GM12865 (cell line): Measurements from ENCODE around the gene UTP18.
"Not testable (repeated sequence)": the region's sequence is repeated elsewhere in the genome, so short reads cannot be mapped to it uniquely, and the experiment has no call there.

Source experiments
- DNase-seq: peaks from one replicate; pipeline ENCODE4 v3.0.0; 2010; ENCODE audit warnings: low read depth
- H3K4me3 ChIP-seq: 2 replicates; pipeline ENCODE4 v1.5.1; 2011; ENCODE audit warnings: mild to moderate bottlenecking, low read depth, low read length, control low read depth
- TF ChIP-seq, protein P1 (sequence below): IDR thresholded peaks from 2 replicates; pipeline ENCODE4 v1.5.1; 2011; ENCODE audit warnings: low read length, control low read depth, low read depth, inconsistent platforms; ENCODE audit not compliant: insufficient read depth; ENCODE audit errors: missing control alignments

UTP18 gene

DNA sequence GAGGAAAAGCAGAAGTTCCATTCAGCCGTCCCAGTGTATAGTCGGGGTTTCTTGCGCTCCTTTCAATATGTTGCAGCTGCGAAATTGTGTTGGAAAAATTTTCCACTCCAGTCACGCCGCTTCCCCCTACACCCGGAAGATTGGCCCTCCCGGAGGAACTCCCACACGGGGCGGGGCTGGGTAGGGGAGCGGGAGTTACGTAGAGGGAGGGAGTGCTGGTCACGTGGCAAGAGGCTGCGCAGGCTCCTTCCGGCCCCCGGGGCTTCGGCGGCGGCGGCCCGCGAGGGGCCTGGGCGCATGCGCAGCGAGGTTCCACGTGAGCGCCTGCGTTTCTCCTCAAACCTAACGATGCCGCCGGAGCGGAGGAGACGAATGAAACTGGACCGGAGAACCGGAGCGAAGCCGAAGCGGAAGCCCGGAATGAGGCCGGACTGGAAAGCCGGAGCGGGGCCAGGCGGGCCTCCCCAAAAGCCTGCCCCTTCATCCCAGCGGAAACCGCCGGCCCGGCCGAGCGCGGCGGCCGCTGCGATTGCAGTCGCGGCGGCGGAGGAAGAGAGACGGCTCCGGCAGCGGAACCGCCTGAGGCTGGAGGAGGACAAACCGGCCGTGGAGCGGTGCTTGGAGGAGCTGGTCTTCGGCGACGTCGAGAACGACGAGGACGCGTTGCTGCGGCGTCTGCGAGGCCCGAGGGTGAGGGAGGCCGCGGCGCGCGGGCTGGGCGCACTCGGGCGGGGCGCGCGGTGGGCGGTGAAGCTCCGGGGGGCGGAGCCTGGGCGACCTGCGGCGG, at the start of gene UTP18:
UTP18 (plus strand) TSS at position 310 of the 787 bp plus-strand sequence; CDS start at position 349, 39 bp downstream.
- peak; percentile 98 for DNase-seq
- H3K4me3 ChIP-seq = peak within 1 kb of the TSS; percentile 99
- TF ChIP-seq, protein P1, sequence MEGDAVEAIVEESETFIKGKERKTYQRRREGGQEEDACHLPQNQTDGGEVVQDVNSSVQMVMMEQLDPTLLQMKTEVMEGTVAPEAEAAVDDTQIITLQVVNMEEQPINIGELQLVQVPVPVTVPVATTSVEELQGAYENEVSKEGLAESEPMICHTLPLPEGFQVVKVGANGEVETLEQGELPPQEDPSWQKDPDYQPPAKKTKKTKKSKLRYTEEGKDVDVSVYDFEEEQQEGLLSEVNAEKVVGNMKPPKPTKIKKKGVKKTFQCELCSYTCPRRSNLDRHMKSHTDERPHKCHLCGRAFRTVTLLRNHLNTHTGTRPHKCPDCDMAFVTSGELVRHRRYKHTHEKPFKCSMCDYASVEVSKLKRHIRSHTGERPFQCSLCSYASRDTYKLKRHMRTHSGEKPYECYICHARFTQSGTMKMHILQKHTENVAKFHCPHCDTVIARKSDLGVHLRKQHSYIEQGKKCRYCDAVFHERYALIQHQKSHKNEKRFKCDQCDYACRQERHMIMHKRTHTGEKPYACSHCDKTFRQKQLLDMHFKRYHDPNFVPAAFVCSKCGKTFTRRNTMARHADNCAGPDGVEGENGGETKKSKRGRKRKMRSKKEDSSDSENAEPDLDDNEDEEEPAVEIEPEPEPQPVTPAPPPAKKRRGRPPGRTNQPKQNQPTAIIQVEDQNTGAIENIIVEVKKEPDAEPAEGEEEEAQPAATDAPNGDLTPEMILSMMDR = no peak

DNA sequence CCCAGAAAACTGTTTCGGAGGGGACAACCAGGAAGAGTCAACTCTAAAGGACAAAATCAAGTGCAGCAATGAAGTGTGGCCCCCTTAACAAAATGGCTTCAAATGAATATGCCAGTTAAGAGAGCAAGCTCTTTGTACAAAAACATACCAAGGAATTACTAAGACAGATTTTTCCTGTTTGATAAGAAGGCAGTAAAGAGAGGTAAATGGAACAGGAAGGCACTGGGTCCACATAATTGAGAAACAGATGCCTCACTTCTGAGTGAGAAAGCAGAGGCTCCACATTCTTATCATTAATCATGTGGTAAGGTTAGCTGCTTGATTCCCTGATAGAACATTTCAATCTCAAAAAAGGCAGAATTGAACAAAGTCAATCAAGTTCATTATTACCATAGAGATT, 45.4 kb upstream of the UTP18 start:
- no peak overlapping the region for H3K4me3 ChIP-seq
- no peak for DNase-seq
- TF ChIP-seq, protein P1 = no peak

DNA sequence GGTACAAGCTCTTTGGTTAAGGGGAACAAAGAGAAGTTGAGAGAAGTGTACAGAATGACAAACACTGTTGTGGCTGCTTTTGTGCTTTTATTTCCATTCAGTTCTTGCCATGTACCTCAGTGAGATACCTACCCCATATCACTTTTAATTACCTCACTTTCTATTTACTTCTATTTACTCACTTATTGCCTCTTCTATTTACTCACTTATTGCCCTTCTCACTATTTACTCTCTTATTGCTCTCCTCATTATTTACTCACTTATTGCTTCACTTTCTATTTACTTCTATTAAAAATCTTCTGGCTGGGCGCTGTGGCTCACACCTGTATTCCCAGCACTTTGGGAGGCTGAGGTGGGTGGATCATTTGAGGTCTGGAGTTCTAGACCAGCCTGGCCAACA, 42.4 kb upstream of the UTP18 start:
- TF ChIP-seq, protein P1 = no peak
- no peak for DNase-seq
- H3K4me3 ChIP-seq = no peak overlapping the region

DNA sequence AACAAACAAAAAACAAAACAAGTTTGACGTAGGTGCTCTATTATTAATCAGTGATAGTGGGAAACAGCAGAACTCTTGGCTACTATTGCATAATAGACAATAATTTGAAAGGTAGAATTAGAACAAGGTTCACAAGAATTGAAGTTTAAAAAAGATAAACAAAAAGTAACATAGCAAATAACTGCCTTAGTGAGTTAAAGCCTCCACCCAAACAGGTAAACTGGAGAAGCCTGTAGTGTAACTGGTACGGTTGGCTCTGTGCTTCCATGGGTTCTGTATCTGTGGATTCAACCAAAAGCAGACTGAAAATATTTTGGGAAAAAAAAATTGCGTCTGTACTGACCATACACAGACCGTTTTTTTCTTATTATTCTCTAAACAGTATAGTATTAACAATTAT, 39.0 kb upstream of the UTP18 start:
- DNase-seq = no peak
- TF ChIP-seq, protein P1 = no peak
- H3K4me3 ChIP-seq = no peak overlapping the region

DNA sequence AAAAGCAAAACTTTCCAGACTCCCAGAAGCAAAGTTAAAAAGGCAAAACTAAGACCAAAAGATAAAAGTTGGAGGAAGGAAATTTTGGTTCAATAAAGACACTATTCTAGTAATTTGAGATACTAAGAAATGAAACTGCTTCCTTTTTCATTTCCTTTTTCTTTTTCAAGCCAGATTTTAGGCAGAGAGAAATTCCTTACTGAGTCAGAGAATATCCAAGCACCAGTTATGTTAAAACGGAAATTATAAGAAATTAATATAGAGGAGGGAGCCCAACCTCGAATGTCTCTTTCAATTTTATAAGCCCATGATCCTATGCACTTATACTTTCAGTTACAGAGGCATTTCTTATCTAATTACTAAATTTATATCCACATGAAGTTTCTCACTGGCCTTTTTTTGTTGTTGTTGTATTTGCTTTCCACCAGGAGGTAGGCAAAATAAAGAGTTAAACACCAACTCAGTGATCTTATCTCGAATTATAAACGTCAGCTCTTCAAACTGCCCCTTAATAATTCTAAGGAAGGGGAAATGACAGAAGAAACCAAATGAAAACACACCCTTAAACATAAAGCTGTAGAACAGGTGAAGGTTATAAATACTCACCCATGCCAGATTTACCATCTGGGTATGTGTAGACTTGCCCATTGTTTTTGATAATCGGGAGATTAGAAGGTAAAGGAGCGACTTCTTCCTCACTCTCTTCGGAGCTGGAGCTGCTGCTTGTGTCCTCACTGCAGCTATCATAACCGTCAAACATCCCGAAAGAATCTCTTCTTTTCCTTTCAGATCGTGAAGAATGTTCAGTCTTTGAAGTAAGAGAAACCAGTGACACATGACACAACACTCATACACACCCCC, 35.7 kb upstream of the UTP18 start:
- no peak overlapping the region for H3K4me3 ChIP-seq
- DNase-seq = no peak
- TF ChIP-seq, protein P1 = no peak

DNA sequence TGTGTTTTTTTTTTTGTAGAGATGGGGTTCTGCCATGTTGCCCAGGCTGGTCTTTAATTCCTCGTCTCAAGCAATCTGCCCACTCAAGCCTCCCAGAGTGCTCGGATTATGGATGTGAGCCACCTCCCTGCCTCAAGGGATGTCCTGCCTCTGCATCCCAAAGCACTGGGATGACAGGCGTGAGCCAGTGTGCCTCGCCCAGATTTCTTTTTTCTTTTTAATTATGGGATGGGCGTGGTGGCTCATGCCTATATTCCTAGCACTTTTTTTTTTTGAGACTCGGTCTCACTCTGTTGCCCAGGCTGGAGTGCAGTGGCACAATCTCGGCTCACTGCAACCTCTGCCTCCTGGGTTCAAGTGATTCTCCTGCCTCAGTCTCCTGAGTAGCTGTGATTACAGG, 34.8 kb upstream of the UTP18 start:
- not testable (repeated sequence) for DNase-seq

DNA sequence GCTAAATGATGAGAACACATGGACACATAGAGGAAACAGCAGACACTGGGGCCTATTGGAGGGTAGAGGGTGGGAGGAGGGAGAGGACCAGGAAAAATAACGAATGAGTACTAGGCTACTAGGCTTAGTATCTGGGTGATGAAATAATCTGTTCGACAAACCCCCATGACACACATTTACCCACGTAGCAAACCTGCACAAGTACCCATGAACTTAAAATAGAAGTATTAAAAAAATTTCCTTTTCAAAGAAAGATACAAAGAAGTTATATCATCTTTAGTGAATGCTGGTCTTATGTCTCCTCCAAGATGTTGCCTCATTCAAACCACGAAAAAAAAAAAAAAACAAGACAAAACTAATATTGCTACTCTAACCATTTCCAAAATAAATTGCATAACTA, 32.2 kb upstream of the UTP18 start:
- TF ChIP-seq, protein P1 = no peak
- no peak for DNase-seq
- H3K4me3 ChIP-seq = no peak overlapping the region

More for the DNA sequence above, 34.8 kb upstream of the UTP18 start:
- not testable (repeated sequence) for H3K4me3 ChIP-seq
